PC-9 (cell line): ENCODE results near the gene FAM131A.

Experiments
- EZH2 ChIP-seq: fragments of 200-600 bp; sonication (generic); IDR thresholded peaks from 2 replicates; pipeline ENCODE4 v1.8.0; 2017; ENCODE audit warnings: antibody characterized with exemption, low read depth
- TF ChIP-seq, protein P1 (sequence below): fragments of 200-600 bp; sonication (generic); conservative IDR thresholded peaks from 2 replicates; pipeline ENCODE4 v1.6.1; 2017; ENCODE audit warnings: mixed run types, antibody characterized with exemption, mild to moderate bottlenecking, moderate library complexity

DNA sequence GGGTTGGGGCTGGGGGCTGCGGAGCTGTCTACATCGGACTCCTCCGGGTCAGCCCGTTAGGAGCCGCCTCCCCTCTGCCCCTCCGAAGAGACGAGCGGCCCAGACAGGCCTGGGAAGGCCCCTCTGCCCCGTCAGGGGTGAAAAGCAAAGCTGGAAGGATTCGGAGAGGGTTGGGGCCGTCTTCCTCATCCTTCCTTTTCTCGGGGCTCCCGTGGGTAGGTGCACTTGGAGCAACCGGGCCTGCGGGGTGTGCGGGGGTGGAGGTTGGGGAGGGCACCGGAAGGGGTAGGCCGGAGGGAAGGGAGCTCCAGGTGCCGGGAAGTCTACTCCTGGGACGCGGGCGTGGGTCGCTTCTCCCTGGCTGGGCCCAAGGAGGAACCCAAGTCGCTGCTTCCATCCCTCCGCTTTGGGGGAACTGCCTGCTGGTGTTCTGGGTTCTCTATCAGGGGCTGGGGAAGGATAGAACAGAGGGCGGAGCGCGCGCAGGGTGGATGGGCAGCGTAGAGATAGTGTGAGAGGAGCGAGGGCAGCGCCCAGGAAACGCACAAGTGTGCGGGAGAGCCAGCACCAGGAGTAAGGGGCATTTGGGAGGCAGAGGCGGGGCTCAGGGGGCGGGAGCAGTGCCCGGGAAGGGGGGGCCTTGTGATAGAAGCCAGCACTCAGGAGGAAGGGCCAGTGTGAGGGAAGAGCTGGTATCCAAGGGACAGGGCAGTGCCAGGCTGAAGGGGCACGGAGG is 24.7 kb downstream of the FAM131A start:
- TF ChIP-seq, protein P1, sequence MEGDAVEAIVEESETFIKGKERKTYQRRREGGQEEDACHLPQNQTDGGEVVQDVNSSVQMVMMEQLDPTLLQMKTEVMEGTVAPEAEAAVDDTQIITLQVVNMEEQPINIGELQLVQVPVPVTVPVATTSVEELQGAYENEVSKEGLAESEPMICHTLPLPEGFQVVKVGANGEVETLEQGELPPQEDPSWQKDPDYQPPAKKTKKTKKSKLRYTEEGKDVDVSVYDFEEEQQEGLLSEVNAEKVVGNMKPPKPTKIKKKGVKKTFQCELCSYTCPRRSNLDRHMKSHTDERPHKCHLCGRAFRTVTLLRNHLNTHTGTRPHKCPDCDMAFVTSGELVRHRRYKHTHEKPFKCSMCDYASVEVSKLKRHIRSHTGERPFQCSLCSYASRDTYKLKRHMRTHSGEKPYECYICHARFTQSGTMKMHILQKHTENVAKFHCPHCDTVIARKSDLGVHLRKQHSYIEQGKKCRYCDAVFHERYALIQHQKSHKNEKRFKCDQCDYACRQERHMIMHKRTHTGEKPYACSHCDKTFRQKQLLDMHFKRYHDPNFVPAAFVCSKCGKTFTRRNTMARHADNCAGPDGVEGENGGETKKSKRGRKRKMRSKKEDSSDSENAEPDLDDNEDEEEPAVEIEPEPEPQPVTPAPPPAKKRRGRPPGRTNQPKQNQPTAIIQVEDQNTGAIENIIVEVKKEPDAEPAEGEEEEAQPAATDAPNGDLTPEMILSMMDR = no peak
- no peak for TF ChIP-seq EZH2
